PC-9 (cell line): ENCODE measurements around the gene LRP1B. TPM values are rescaled to one million over a fixed set of nuclear protein-coding genes. Genes with fewer than 3 reads are reported as not detected.

Source experiments
- BruUV-seq: library from RNA; stranded (reverse); fragments of 400-500 nt; replicated peaks from 2 replicates; lab custom pipeline; 2021; lab: Mats Ljungman, UMichigan
- CTCF ChIA-PET: fragments of 300-600 bp; sonication (Branson Sonifier 250); formaldehyde crosslinking; loops from one replicate; lab custom pipeline; 2022; ENCODE audit warnings: antibody characterized with exemption; lab: Charles Lee
- POLR2A ChIA-PET: fragments of 300-600 bp; sonication (Branson Sonifier 250); formaldehyde crosslinking; loops from one replicate; lab custom pipeline; 2022; ENCODE audit warnings: antibody characterized with exemption; ENCODE audit not compliant: unreplicated experiment; lab: Charles Lee
- DNase-seq, 2 experiments: peaks; one replicate each; pipeline versions ENCODE4 v3.0.0 to v3.0.0-alpha.2; 2015 to 2022; ENCODE audit warnings: mixed read lengths in 1 of 2
- H2AFZ ChIP-seq: fragments of 200-600 bp; sonication (generic); 2 replicates; pipeline ENCODE4 v1.8.1; 2017; ENCODE audit warnings: antibody characterized with exemption
- H3F3A ChIP-seq: fragments of 200-600 bp; sonication (generic); 2 replicates; pipeline ENCODE4 v1.8.1; 2017; ENCODE audit warnings: antibody characterized with exemption, mild to moderate bottlenecking, low read depth; ENCODE audit not compliant: insufficient read depth
- H3K27ac ChIP-seq: fragments of 200-600 bp; sonication (generic); 2 replicates; pipeline ENCODE4 v1.6.1; 2016; ENCODE audit warnings: mixed run types
- H3K27me3 ChIP-seq: fragments of 200-600 bp; sonication (generic); 2 replicates; pipeline ENCODE4 v1.6.1; 2016; ENCODE audit warnings: low read depth, mixed run types; ENCODE audit not compliant: insufficient read depth
- H3K36me3 ChIP-seq: fragments of 200-600 bp; sonication (generic); 2 replicates; pipeline ENCODE4 v1.6.1; 2016; ENCODE audit warnings: low read depth, mixed run types
- H3K4me1 ChIP-seq: fragments of 200-600 bp; sonication (generic); replicated peaks from 2 replicates; pipeline ENCODE4 v1.6.1; 2016; ENCODE audit warnings: mixed run types; ENCODE audit not compliant: insufficient read depth
- H3K4me2 ChIP-seq: fragments of 200-600 bp; sonication (generic); 2 replicates; pipeline ENCODE4 v1.6.1; 2017; ENCODE audit warnings: mixed run types
- H3K4me3 ChIP-seq: fragments of 200-600 bp; sonication (generic); 2 replicates; pipeline ENCODE4 v1.6.1; 2016; ENCODE audit warnings: mixed run types
- H3K79me2 ChIP-seq: fragments of 200-600 bp; sonication (generic); 2 replicates; pipeline ENCODE4 v1.6.1; 2017; ENCODE audit warnings: low read depth, mixed run types
- H3K9me2 ChIP-seq: fragments of 200-600 bp; sonication (generic); 2 replicates; pipeline ENCODE4 v1.8.1; 2017; ENCODE audit warnings: mild to moderate bottlenecking; ENCODE audit not compliant: insufficient read depth
- H3K9me3 ChIP-seq: fragments of 200-600 bp; sonication (generic); 2 replicates; pipeline ENCODE4 v1.8.1; 2016; ENCODE audit warnings: low read depth; ENCODE audit not compliant: insufficient read depth
- H4K20me1 ChIP-seq: fragments of 200-600 bp; sonication (generic); 2 replicates; pipeline ENCODE4 v1.8.1; 2017; ENCODE audit not compliant: insufficient read depth
- EZH2 ChIP-seq: fragments of 200-600 bp; sonication (generic); IDR thresholded peaks from 2 replicates; pipeline ENCODE4 v1.8.0; 2017; ENCODE audit warnings: antibody characterized with exemption, low read depth
- intact Hi-C: fragments of 100-400 bp; cut with micrococcal nuclease; formaldehyde crosslinking; loops from one replicate; pipeline ENCODE4 v1.10.0; 2022; ENCODE audit not compliant: unreplicated experiment
- total RNA-seq: library from RNA; stranded (reverse); gene quantifications from 2 replicates; pipeline ENCODE4 v1.2.3, GENCODE V29; 2021
- TF ChIP-seq, protein P1 (sequence below): fragments of 200-600 bp; sonication (generic); conservative IDR thresholded peaks from 2 replicates; pipeline ENCODE4 v1.6.1; 2017; ENCODE audit warnings: mixed run types, antibody characterized with exemption, mild to moderate bottlenecking, moderate library complexity

LRP1B gene
- total RNA-seq, 1 experiment from 2014 or later = 1.7 TPM

DNA sequence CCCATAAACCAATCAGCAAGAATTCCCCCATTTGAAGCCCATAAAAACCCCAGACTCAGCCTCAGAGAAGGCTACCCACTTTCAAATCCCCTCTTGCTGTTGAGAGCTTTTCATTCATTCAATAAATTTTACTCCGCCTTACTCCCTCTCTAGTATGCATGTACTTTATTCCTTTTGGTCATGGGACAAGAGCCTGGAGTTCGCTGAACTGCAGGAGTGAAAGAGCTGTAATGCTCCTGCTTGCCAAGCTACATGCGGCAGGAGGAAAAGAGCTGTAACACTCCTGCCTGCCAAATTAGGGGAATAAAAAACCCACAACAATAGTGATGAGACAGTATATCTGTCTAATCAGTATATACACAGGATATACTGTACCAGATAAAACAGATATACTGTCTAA is 1261.7 kb downstream of the LRP1B start:
- ChIA-PET POLR2A (no interaction called here), CTCF (no interaction called here)
- H3K36me3 ChIP-seq = no peaks in the 10 kb centered on the region
- H3K79me2 ChIP-seq = no peaks in the 10 kb centered on the region
- H3K27me3 ChIP-seq = no peaks in the 10 kb centered on the region
- H2AFZ ChIP-seq = no peak overlapping the region
- no peak overlapping the region for H3K4me3 ChIP-seq
- H3K27ac ChIP-seq = no peak overlapping the region
- H3K9me2 ChIP-seq = no peaks in the 10 kb centered on the region
- BruUV-seq = no TSS peak
- no peak for TF ChIP-seq EZH2
- TF ChIP-seq, protein P1, sequence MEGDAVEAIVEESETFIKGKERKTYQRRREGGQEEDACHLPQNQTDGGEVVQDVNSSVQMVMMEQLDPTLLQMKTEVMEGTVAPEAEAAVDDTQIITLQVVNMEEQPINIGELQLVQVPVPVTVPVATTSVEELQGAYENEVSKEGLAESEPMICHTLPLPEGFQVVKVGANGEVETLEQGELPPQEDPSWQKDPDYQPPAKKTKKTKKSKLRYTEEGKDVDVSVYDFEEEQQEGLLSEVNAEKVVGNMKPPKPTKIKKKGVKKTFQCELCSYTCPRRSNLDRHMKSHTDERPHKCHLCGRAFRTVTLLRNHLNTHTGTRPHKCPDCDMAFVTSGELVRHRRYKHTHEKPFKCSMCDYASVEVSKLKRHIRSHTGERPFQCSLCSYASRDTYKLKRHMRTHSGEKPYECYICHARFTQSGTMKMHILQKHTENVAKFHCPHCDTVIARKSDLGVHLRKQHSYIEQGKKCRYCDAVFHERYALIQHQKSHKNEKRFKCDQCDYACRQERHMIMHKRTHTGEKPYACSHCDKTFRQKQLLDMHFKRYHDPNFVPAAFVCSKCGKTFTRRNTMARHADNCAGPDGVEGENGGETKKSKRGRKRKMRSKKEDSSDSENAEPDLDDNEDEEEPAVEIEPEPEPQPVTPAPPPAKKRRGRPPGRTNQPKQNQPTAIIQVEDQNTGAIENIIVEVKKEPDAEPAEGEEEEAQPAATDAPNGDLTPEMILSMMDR = no peak
- H3K4me2 ChIP-seq = no peak overlapping the region
- intact Hi-C loops = no loop called here
- H3F3A ChIP-seq = no peaks in the 10 kb centered on the region
- no peaks in the 10 kb centered on the region for H3K4me1 ChIP-seq
- no peak for DNase-seq
- H4K20me1 ChIP-seq = no peaks in the 10 kb centered on the region
- H3K9me3 ChIP-seq = no peaks in the 10 kb centered on the region

DNA sequence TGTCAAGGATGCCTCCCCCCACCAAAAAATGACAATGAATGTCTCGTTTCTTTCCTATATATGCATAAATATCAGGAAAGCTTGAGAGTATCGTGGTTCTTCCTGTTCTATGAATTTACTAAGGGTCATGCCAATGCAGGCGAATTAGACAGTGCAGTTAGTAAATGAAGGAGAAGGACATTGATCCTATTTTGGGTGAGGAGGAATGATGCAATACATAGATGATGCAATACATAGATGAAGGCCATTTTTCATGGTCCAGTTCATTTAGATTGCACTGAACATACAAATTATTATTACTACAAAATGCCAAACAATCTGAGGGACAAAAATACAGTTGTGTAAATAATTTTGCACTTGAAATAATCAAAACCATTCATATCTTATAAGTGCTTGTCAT is 1265.0 kb downstream of the LRP1B start:
- intact Hi-C loops = no loop called here

DNA sequence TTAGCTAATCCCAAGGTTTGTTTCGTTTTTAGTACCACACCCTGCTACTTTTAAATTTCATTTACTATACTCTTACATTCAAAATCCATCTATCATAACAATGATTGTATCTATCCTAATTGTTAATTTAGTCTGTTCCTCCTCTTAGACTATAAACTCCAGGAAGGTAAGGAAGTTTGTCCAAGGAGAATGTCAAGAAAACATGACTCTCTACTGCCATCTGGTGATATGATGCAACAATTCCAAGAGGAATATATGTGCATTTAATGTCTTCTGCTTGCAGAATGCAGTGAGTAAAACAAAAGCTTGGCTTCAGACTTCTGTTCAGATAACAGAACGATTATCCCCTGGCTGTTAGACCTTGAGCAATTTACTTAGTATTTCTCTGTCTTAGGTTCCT is 1267.1 kb downstream of the LRP1B start:
- H3K4me2 ChIP-seq = no peak overlapping the region
- H4K20me1 ChIP-seq = no peaks in the 10 kb centered on the region
- BruUV-seq = no TSS peak
- H3K27me3 ChIP-seq = no peaks in the 10 kb centered on the region
- no peaks in the 10 kb centered on the region for H3K36me3 ChIP-seq
- DNase-seq = no peak
- no peaks in the 10 kb centered on the region for H3K79me2 ChIP-seq
- H3K4me1 ChIP-seq = no peaks in the 10 kb centered on the region
- no peak overlapping the region for H3K27ac ChIP-seq
- H3K9me3 ChIP-seq = no peaks in the 10 kb centered on the region
- ChIA-PET POLR2A (no interaction called here), CTCF (interaction anchor here (0.6 kb wide), 1 partner anchor 779 kb away, joined by 8 read pairs; no protein-coding TSS in a partner anchor)
- H3K4me3 ChIP-seq = no peak overlapping the region
- H3K9me2 ChIP-seq = no peaks in the 10 kb centered on the region
- intact Hi-C loops = loop anchor here (2.0 kb wide), 1 partner anchor 1073 kb away; no protein-coding TSS in a partner anchor
- H2AFZ ChIP-seq = no peak overlapping the region
- H3F3A ChIP-seq = no peaks in the 10 kb centered on the region
- no peak for TF ChIP-seq EZH2
- TF ChIP-seq, protein P1 = peak; percentile 50

More for the DNA sequence above, 1265.0 kb downstream of the LRP1B start:
- ChIA-PET POLR2A (no interaction called here), CTCF (no interaction called here)
- Histone ChIP-seq H2AFZ (no peak overlapping the region), H4K20me1 (no peaks in the 10 kb centered on the region), H3K4me3 (no peak overlapping the region), H3K27ac (no peak overlapping the region), H3K9me2 (no peaks in the 10 kb centered on the region), H3K4me2 (no peak overlapping the region), H3K27me3 (no peaks in the 10 kb centered on the region), H3K9me3 (no peaks in the 10 kb centered on the region), H3F3A (no peaks in the 10 kb centered on the region), H3K4me1 (no peaks in the 10 kb centered on the region), H3K36me3 (no peaks in the 10 kb centered on the region), H3K79me2 (no peaks in the 10 kb centered on the region)
- no TSS peak for BruUV-seq
- no peak for DNase-seq
- TF ChIP-seq, protein P1 = no peak
- TF ChIP-seq EZH2 = no peak
